ENCODE data around the gene UBALD2.
A peak's percentile ranks its signal among the peaks of the same experiment; 100 is the strongest.
"Not testable (repeated sequence)": the region's sequence is repeated elsewhere in the genome, so short reads cannot be mapped to it uniquely, and the experiment has no call there.

The UBALD2 gene

DNA sequence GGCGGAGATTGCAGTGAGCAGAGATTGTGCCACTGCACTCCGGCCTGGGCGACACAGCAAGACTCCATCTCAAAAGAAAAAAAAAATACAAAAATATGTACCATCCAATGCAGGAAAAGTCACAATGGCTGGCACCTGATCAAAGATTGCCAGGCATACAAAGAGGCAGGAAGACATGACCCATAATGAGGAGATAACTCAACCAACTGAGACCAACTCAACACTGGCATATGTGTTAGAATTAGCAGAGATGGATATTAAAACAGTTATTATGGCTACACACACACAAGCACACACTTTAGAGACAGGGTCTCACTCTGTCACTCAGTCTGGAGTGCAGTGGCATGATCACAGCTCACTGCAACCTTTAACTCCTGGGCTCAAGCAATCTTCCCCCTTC, 32.3 kb downstream of the UBALD2 start:
- DNase-seq: no peak
- intact Hi-C loops (cut with DNase I): loop anchor here (10.0 kb wide), 1 partner anchor 283 kb away; no protein-coding TSS in a partner anchor

DNA sequence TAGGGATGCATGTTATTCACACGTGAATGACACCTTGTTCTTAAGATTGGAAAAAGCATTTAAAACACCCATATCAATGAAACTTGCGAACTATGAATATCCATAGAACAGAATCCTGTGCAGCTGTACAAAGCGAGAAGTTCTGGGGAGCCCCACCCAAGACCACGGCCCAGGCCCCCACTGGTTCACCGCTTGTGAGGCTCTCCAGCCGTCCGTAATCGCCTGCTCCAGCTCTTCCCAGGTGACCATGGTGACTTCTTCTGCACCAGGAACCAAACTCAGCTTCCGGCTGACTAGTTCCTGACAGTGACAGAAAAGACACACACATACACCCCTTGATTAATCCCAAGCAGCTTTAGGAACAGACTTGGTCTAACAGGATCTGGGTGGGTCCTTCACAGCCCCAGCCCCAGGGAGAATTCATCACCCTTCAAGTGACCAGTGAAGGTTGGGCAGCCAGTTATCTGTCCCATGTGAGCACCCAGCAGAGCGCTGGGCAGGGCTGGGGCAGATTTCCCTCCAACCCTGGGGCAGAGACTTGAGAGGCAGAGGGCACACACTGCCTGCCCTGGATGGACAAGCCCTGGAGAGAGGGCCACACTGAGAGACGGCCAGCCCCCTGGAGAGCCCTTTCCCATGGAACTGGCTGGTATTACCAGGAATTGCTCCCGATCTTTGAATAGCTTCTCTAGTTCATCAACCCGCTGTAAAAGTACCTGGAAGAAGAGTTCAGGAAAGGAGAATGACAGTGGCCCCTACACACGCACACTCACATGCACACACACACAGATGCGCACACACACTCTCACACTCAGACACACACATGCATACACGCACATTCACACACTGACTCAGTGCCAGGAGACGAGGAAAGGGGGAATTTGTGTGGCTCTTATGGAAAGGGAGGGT, 39.3 kb downstream of the UBALD2 start:
- intact Hi-C loops (cut with DNase I): loop anchor here (5.0 kb wide), 1 partner anchor 93 kb away; no protein-coding TSS in a partner anchor
- DNase-seq: no peak

- DNase-seq: not testable (repeated sequence)
- intact Hi-C loops (cut with DNase I): loop anchor here (5.0 kb wide), 1 partner anchor 92 kb away; no protein-coding TSS in a partner anchor
Measured at GRCh38 chr17:76305135-76305454, 39.9 kb downstream of the UBALD2 start.

GRCh38 chr17:76307299-76307965, 42.3 kb downstream of the UBALD2 start:
- intact Hi-C loops (cut with DNase I): loop anchor here (5.0 kb wide), 1 partner anchor 90 kb away; no protein-coding TSS in a partner anchor
- DNase-seq: no peak

DNA sequence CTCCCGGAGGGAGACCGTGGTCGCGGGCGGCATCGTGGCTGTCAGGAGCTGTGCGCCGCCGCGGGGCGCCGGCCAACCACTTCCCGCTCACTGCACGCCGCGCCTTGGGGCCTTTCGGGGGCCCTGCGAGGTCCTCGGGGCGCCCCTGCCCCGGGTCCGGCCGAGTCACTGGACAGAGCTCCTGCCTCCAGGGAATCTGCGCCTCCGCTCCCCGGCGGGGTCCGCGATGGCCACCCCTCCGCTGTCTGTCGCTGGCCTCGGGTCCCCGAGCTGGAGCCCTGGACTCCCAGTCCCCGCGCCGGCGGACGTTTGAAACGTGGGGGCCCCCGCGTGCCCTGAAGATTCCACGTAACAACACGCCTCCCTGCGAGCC, 42.8 kb downstream of the UBALD2 start, which contains the start of gene QRICH2:
QRICH2 (minus strand) TSS at position 311 of the 373 bp plus-strand sequence; CDS start at position 33, 278 bp downstream.
- DNase-seq: no peak
- intact Hi-C loops (cut with DNase I): loop anchor here (5.0 kb wide), 1 partner anchor 89 kb away; no protein-coding TSS in a partner anchor

DNA sequence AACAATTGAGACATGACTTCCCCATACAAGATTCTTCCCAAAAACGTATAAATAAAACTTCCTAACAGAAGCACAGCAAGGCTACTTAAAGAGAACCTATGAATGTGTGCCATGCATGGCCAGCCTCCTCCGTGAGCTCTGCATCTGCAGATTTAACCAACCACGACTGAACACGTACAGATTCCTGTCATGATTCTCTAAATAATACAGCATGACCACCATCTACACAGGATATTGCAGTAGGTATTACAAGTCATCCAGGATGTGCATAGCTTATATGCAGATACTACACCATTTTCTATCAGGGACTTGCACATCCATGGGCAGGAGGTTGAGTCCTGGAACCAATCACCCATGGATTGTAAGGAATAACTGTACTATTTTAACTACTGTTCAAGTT, 44.3 kb downstream of the UBALD2 start:
- intact Hi-C loops (cut with DNase I): loop anchor here (5.0 kb wide), 1 partner anchor 88 kb away; no protein-coding TSS in a partner anchor
- no peak for DNase-seq

DNA sequence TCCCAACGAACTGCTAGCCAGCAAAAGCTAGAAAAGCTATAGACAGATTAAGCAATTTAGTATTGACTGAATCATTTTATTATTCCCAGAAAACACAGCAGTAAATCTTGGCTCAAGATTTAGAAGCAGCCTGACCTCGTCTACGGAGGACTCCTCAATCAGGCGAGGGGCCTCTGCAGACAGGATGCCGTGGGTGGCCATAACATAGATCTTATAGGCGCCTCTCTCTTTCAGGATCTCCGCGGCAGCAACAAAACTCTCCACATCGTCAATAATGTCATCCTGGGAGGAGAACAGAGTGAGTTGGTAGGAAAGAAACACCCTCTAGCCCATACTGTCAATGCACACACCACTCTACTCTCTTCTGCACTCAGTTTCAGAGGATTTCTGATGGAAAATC, 47.6 kb downstream of the UBALD2 start:
- intact Hi-C loops (cut with DNase I): loop anchor here (5.0 kb wide), 1 partner anchor 75 kb away; no protein-coding TSS in a partner anchor
- DNase-seq: peak in 1 of 42 donors; percentile 14

GRCh38 chr17:76314392-76315227, 49.5 kb downstream of the UBALD2 start:
- peak in 1 of 42 donors; percentile 16 for DNase-seq
- intact Hi-C loops (cut with DNase I): loop anchor here (5.0 kb wide), 1 partner anchor 73 kb away; no protein-coding TSS in a partner anchor

GRCh38 chr17:76317535-76317934, 52.4 kb downstream of the UBALD2 start:
- DNase-seq: no peak
- intact Hi-C loops (cut with DNase I): no loop called here

GRCh38 chr17:76318586-76318985, 53.4 kb downstream of the UBALD2 start:
- intact Hi-C loops (cut with DNase I): no loop called here
- DNase-seq: no peak
